GM12864 (cell line): Measurements from ENCODE around the gene SAG.
"Not testable (repeated sequence)": the region's sequence is repeated elsewhere in the genome, so short reads cannot be mapped to it uniquely, and the experiment has no call there.

Experiments
- DNase-seq: peaks from one replicate; pipeline ENCODE4 v3.0.0-alpha.2; 2011; ENCODE audit warnings: low read depth
- H3K4me3 ChIP-seq: 2 replicates; pipeline ENCODE4 v1.5.1; 2011; ENCODE audit warnings: mild to moderate bottlenecking, low read depth, low read length, control low read depth
- CTCF ChIP-seq: IDR thresholded peaks from 2 replicates; pipeline ENCODE4 v1.5.1; 2011; ENCODE audit warnings: low read depth, mild to moderate bottlenecking, moderate library complexity, low read length, control low read depth, inconsistent platforms; ENCODE audit errors: missing control alignments

Gene SAG

GRCh38 chr2:233326500-233326899 is 18.9 kb downstream of the SAG start:
- no peak overlapping the region for H3K4me3 ChIP-seq
- TF ChIP-seq CTCF: no peak
- DNase-seq: no peak

DNA sequence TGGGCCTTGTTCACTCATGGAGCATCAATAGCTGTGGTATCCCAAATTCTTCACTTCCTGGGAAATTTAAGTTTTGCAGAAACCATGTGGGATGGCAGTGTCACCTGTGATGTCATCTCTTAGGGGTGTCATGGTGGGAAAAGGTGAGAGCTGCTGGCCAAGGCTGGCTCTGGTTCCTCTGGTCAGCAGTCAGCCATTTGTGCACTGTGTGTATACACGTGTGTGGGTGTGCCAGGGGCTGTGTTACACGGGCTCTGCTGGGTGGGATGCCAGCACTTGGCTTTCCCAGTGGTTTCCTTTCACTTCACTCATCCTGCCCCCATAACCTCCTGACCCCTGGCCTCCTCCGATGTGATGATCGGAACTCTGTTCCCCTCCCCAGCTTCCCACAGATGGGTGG is 21.3 kb downstream of the SAG start:
- TF ChIP-seq CTCF: no peak
- DNase-seq: no peak
- no peak overlapping the region for H3K4me3 ChIP-seq

DNA sequence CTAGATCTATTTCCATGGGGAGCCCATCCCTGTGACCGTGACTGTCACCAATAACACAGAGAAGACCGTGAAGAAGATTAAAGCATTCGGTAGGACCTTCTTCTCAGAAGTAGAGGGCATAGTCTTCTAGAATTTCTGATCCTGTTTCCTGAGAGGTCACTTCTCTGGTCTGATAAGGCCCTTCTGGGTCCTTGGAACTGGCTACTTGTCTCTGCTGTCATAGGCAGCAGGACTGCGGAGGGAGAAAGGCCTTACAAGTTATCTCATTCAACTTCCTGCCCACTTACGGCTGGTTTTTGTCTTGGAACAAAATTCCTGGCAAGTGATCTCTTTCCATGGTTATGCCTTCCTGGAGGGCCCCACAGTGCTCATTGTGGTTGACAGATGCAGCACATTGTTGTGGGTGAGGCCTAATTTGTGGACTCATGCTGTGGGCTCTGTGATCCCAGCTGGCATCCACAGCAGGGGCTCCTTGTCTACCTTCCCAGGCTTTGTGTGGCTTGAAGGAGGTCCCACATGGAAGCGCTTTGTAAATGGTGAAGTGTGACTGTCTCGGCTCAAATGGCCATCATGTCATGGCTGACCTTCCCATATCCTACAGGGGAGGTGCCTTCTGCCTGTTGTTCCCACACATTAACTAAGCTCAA is 22.0 kb downstream of the SAG start:
- no peak for DNase-seq
- no peak for TF ChIP-seq CTCF
- H3K4me3 ChIP-seq: no peak overlapping the region

DNA sequence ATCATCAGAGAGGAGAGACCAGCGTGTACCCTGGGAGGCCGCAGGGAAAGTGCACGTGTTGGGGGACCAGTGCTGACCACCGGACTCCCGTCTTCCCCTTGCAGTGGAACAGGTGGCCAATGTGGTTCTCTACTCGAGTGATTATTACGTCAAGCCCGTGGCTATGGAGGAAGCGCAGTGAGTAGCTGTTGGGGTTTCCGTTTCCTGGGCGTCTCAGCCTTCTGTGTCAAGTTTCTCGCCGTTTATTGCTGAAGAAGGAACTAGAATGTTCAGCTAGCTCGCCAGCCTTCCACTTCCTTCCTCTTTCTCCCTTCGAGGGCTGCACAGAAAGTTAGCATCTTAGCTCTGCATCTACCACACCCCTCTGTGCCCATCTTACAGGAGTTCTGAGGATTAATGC is 23.9 kb downstream of the SAG start:
- TF ChIP-seq CTCF: no peak
- H3K4me3 ChIP-seq: no peak overlapping the region
- peak; percentile 90 for DNase-seq

DNA sequence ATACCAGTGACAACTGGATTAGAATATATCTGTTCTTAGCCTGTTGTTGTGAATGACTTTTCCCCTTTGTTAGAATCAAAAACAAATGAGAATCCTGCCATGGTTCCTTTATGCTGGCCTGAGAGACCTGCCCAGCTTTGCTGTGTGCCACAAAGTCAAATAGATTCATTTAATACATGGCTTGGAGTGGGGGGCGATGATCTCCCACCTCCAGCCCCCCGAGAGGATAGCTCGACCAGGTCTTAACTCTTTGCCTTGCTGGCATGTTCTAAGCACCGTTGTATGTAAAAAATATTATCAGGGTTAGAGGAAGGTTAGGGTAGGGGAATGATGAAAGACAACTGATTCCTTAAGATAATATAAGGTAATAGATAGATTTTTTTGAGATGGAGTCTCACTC is 24.5 kb downstream of the SAG start:
- DNase-seq: no peak
- no peak for TF ChIP-seq CTCF

GRCh38 chr2:233334915-233335314 is 27.3 kb downstream of the SAG start:
- no peak overlapping the region for H3K4me3 ChIP-seq
- no peak for TF ChIP-seq CTCF
- DNase-seq: no peak

More for the DNA sequence above, 24.5 kb downstream of the SAG start:
- no peak overlapping the region for H3K4me3 ChIP-seq

GRCh38 chr2:233336091-233336490 is 28.5 kb downstream of the SAG start:
- DNase-seq, H3K4me3 ChIP-seq: not testable (repeated sequence)
